ENCODE data around the gene LRCOL1. TPM values are rescaled to one million over a fixed set of nuclear protein-coding genes. Genes with fewer than 3 reads are reported as not detected.
"Not testable (repeated sequence)": the region's sequence is repeated elsewhere in the genome, so short reads cannot be mapped to it uniquely, and the experiment has no call there.

Gene LRCOL1
- polyA plus RNA-seq, 1 donor: 2.4 TPM

- DNase-seq: no peak
These were observed 9.1 kb downstream of the LRCOL1 start for GRCh38 chr12:132601171-132601883.

DNA sequence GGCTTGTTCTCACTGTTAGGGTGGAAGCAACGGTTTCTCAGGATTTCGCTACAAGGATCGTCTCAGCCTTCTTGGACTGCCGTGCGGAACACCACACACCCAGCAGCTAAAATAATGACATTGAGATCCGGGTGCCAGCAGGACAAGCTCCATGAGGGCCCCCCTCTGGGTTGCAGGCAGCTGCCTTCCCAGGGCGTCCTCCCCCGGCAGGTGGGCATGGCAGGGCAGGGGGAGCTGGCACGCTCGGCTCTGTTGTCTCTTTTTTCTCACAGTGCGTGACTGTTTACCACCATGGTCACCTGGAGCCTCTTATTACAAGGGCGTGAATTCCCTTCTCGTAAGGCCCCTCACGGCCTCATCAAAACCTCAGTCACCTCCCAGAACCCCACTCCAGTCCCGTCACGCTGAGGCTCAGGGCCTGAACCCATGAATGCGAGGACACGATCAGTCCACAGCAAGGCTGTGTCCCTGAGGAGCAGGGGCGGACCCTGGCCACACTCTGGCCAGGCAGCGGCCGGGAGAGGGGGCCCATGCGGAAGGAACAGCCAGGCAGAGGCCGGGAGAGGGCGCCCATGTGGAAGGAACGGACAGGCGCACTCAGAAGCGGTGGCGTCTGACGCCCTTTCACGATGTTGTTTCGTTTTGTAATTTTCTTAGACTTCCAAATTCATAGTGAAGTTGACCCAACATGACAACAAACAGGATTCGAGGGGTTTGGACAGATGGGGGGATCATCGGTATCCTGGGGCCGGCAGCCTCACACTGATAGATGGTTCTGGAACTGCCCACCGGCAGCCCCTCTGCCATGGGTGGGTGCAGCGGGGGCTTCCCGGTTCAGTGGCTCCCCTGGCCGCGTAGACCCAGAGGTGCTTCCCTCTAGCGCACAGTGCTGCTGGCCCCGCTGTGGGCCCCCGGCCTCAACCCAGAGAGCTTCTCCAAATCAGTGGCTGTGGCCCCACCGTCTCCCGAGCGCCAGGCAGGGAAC, 10.0 kb downstream of the LRCOL1 start:
- no peak for DNase-seq

DNA sequence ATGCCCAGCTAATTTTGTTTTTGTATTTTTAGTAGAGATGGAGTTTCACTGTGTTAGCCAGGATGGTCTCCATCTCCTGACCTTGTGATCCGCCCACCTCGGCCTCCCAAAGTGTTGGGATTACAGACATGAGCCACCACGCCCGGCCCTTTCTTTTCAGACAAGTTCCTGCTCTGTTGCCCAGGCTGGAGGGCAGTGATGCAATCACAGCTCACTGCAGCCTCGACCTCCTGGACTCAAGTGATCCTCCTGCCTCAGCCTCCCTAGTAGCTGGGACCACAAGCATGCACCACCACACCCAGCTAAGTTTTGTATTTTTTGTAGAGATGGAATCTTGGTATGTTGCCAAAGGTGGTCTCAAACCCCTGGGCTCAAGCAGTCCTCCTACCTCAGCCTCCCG, 10.9 kb downstream of the LRCOL1 start:
- DNase-seq: not testable (repeated sequence)

DNA sequence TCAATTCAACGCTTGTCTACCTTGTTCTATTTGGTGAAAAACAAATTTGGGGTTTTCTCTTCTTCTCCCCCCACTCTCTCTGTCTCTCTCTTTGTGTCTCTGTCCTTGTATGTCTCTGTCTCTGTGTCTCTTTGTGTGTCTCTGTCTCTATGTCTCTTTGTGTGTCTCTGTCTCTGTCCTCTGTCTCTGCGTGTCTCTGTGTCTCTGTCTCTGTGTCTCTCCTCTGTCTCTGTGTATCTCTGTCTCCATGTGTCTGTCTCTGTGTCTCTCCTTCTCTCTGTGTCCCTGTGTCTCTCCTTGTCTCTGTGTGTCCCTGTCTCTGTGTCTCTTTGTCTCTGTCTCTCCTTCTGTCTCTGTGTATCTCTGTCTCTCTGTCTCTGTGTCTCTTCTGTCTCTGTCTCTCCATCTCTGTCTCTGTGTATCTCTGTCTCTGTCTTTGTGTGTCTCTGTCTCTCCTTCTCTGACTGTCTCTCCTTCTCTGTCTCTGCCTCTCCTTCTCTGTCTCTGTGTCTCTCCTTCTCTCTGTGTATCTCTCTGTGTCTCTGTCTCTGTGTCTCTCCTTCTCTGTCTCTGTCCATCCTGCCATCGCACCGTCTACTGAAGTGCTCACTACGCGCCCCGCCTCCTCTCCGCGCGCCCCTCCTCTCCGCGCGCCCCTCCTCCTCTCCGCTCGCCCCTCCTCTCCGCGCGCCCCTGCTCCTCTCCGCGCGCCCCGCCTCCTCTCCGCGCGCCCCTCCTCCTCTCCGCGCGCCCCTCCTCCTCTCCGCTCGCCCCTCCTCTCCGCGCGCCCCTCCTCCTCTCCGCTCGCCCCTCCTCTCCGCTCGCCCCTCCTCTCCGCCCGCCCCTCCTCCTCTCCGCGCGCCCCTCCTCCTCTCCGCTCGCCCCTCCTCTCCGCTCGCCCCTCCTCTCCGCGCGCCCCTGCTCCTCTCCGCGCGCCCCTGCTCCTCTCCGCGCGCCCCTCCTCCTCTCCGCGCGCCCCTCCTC, 12.8 kb downstream of the LRCOL1 start:
- no peak for DNase-seq

GRCh38 chr12:132596016-132596415, 14.4 kb downstream of the LRCOL1 start:
- no peak for DNase-seq

DNA sequence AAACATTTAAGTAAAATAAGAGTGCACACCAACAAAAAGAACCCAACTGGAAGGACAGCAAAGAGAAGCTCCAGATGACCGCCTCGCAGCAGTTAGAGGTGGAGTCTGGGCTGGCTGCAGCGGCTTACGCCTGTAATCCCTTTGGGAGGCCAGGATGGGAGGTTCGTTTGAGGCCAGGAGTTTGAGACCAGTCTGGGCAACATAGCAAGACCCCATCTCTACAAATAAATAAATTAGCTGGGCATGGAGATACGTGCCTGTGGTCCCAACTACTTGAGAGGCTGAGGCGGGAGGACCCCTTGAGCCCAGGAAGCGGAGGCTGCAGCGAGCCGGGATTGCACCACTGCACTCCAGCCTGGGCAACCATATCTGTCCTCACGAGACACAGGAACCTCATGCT, 15.2 kb downstream of the LRCOL1 start:
- no peak for DNase-seq

GRCh38 chr12:132593938-132594358, 16.4 kb downstream of the LRCOL1 start:
- peak; percentile 95 for DNase-seq

GRCh38 chr12:132593521-132593920, 16.9 kb downstream of the LRCOL1 start:
- DNase-seq: no peak

GRCh38 chr12:132593071-132593470, 17.3 kb downstream of the LRCOL1 start:
- DNase-seq: no peak

DNA sequence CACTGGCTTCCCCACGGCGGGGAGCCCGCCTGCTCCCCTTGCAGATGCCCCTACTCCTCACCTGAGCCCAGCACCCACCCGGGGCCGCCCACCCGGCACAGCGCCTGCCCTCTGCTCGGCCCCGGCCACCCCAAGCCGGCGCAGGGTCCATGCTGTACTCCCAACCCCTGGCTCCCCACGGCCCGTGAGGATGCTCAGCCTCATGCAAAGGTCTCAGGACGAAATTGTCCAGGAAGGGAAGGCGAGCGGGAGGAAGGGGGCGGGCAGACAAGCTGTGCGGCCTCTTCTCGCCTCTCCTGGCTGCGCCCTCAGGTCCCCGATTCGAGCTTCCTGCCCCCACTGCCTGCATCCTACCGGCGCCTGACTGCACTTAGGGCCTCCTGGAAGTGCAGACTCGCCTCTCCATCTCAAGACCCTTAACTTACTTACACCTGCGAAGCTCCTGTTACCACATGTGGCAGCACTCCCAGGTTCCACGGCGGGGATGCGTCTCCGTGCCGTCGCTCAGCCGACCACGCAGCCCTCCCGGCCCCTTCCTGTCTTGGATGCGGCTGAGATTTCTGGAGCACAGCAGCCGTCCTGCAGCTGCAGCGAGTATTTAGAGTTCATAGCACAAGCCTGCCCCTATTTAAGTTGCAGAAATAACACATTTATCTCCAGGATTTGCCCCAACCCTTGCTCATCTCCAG, 18.0 kb downstream of the LRCOL1 start:
- no peak for DNase-seq

DNA sequence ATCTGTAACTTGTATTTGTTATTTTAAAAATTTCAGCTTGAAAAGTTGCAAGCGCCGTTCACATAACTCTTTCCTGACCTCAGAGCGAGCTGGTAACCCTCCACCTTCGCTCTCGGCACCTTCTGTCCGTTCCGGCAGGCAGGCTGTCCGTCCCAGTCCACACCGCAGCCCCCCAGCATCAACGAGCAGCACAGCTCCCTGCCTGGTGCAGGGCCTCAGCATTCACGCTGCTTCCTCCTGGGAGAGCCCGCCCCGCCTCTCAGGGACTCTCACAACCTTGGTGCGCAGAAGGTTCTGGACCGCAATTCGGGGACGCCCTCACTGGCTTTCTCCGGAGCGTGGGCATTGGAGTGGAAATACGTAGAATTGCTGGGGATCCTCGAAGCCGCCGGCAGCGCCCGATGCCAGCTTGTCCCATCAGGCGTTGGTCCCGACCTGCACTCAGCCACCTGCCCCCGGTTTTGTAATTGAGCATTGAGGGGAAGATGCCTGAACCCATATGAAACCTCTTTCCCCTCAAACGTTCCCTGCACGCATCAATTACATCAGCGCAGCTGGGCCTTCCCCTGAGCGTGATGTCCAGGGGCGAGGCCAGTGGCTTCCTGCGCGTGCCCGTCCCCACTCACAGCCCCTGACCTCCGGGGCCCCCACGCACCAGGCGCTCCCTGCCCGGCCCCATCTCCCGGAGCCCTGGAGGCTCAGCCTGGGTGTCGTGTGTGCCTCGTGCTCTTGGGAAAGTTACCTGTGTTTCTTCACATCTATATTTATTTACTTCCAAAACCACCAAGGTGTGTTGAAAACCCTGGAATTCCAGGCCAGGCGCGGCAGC, 19.1 kb downstream of the LRCOL1 start:
- DNase-seq: no peak

GRCh38 chr12:132588821-132589669, 21.3 kb downstream of the LRCOL1 start:
- no peak for DNase-seq

GRCh38 chr12:132588319-132588718, 22.1 kb downstream of the LRCOL1 start:
- no peak for DNase-seq

DNA sequence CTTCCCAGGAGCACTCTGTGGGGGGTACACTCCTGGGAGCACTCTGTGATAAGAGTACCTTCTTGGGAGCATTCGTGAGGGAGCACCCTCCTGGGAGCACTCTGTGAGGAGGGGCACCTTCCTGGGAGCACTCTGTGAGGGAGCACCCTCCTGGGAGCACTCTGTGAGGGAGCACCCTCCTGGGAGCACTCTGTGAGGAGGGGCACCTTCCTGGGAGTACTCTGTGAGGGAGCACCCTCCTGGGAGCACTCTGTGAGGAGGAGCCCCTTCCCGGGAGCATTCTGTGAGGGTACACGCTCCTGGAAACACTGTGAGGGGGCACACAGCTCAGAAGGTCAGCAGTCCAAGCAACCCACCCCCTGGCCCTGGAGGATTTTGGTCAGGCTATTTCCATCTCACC, 22.6 kb downstream of the LRCOL1 start:
- DNase-seq: no peak

GRCh38 chr12:132586929-132587328, 23.5 kb downstream of the LRCOL1 start:
- DNase-seq: no peak

GRCh38 chr12:132585177-132585576, 25.2 kb downstream of the LRCOL1 start:
- no peak for DNase-seq

DNA sequence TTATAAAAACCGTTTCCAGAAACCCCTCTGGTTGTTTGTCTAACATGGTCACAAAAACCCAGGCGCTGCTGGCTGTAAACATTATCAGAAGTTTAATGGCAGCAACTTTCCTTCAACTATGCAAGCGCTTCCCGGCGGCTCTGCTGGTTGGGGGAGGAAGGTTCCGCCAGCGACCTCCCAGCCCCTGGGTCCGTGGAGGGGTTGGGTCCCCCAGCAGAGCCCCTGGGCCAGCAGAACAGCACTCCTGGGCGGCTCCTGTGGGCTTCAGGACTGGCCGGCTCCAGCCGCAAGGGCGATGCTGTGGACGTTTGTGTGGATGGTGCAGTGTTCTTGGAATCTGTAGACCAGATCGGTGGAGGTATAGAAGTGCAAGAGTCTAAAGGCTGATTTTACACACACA, 26.0 kb downstream of the LRCOL1 start:
- no peak for DNase-seq

DNA sequence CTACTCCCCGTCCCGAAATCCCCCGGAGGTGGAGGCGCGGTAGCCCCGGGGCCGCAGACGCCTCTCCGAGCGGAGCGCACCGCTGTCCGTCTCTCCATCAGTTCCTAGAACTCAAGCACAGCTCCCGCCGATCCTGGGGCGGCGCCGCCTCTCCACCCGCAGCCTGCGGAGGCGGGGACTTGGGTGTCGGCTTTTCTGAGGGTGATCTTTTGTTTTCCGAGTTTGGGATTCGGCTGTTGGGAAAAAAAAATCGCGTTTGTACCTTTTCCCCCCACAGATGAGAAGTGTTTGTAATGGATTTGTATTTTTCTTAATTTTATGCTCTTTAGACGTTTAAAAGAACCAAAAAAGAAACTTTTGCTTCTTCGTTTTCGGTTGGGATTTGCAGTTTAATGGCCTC, 26.6 kb downstream of the LRCOL1 start:
- no peak for DNase-seq

DNA sequence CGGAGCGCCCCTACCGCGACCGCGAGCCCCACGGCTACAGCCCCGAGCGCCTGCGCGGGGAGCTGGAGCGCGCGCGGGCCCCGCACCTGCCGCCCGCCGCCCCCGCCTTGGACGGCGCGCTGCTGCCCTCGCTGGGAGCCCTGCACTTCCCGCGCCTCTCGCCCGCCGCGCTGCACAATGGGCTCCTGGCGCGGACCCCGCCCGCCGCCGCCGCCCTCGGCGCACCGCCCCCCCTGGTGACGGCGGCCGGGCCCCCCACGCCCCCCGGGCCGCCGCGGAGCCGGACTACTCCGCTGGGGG, 27.0 kb downstream of the LRCOL1 start:
- DNase-seq: no peak
